Thymus (tissue), 11 donors: ENCODE results near the gene SPTB. TPM values are rescaled to one million over a fixed set of nuclear protein-coding genes. Genes with fewer than 3 reads are reported as not detected.

Source experiments
- DNase-seq, 9 donors: peaks; one replicate each; pipeline ENCODE4 v3.0.0-alpha.2; 2013; ENCODE audit warnings: low spot score in 9 of 9, low read depth in 6 of 9, missing footprints in 1 of 9
- H3K27ac ChIP-seq, 2 donors: one replicate each; pipeline ENCODE4 v1.5.1; 2013; ENCODE audit warnings: control low read depth in 1 of 2, low read depth in 1 of 2, low read length in 1 of 2, mild to moderate bottlenecking in 1 of 2, moderate library complexity in 1 of 2
- H3K27me3 ChIP-seq, 2 donors: one replicate each; pipeline ENCODE4 v1.5.1; 2013; ENCODE audit warnings: low read length in 1 of 2; ENCODE audit not compliant: control insufficient read depth in 2 of 2, insufficient read depth in 1 of 2
- H3K36me3 ChIP-seq, 2 donors: one replicate each; pipeline ENCODE4 v1.5.1; 2013; ENCODE audit warnings: low read length in 1 of 2, mild to moderate bottlenecking in 1 of 2, moderate library complexity in 1 of 2; ENCODE audit not compliant: control insufficient read depth in 2 of 2, insufficient read depth in 2 of 2
- H3K4me1 ChIP-seq, 2 donors: one replicate each; pipeline ENCODE4 v1.5.1; 2013; ENCODE audit warnings: low read length in 2 of 2; ENCODE audit not compliant: control insufficient read depth in 2 of 2, insufficient read depth in 2 of 2
- H3K4me3 ChIP-seq, 2 donors: one replicate each; pipeline ENCODE4 v1.5.1; 2013; ENCODE audit warnings: low read length in 2 of 2, control low read depth in 1 of 2, mild to moderate bottlenecking in 1 of 2
- H3K9me3 ChIP-seq, 2 donors: one replicate each; pipeline ENCODE4 v1.5.1; 2013; ENCODE audit warnings: low read length in 1 of 2, mild to moderate bottlenecking in 1 of 2; ENCODE audit not compliant: control insufficient read depth in 2 of 2, insufficient read depth in 1 of 2
- WGBS: extraction: QIAGEN DNeasy Blood & Tissue Kit; methylation state at CpG from one replicate; pipeline ENCODE4 v1.1.7; 2013; 5-methylcytosine and 5-hydroxymethylcytosine counted together
- polyA plus RNA-seq: library from polyadenylated mRNA; stranded (reverse); fragments of 200-250 nt; gene quantifications from one replicate; pipeline ENCODE4 v1.2.3, GENCODE V29; 2013
- total RNA-seq: library from RNA; stranded (reverse); fragments of 120-200 nt; gene quantifications from one replicate; pipeline ENCODE4 v1.2.4, GENCODE V29; 2013
- donor health status: healthy.

The SPTB gene
- total and polyA plus RNA-seq, 2 donors: 1.1 to 1.8 TPM

GRCh38 chr14:64873506-64874219, 6.0 kb downstream of the SPTB start:
- no peaks in the 10 kb centered on the region for H3K4me1 ChIP-seq
- no peak overlapping the region for H3K4me3 ChIP-seq
- DNase-seq: no peak
- no peaks in the 10 kb centered on the region for H3K9me3 ChIP-seq
- 84% methylated on average over 3 of the region's 3 CpGs for WGBS
- peaks cover 4 to 44% of the 10 kb centered on the region in 2 donors for H3K27me3 ChIP-seq
- H3K27ac ChIP-seq: no peak overlapping the region
- H3K36me3 ChIP-seq: no peaks in the 10 kb centered on the region

DNA sequence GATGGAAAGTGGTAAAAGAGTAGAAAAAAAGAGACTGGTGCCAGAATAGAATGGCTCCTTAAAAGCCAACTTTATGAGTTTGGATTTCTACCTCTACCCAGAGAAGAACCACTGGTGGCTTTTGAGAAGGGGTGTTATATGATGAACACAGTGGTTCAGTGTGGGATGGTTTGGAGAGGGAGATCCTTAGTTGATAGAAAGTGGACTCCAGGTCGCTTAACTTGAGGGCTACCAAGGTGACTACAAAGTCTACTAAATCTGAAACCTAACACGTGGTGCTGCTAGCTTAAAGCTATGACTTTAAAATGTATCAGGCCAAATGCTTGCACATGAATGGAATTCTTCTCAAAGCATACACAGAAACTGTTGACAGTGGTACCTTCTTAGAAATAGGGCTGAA, 8.4 kb downstream of the SPTB start:
- H3K9me3 ChIP-seq: no peaks in the 10 kb centered on the region
- no peak overlapping the region for H3K4me3 ChIP-seq
- H3K36me3 ChIP-seq: no peaks in the 10 kb centered on the region
- H3K27me3 ChIP-seq: peaks cover 0 to 22% of the 10 kb centered on the region in 2 donors
- no peak overlapping the region for H3K27ac ChIP-seq
- no peaks in the 10 kb centered on the region for H3K4me1 ChIP-seq
- DNase-seq: no peak
- 93% methylated on average over 2 of the region's 2 CpGs for whole genome bisulfite sequencing

GRCh38 chr14:64870160-64870559, 9.5 kb downstream of the SPTB start:
- no peaks in the 10 kb centered on the region for H3K36me3 ChIP-seq
- peaks cover 0 to 17% of the 10 kb centered on the region in 2 donors for H3K27me3 ChIP-seq
- H3K4me1 ChIP-seq: no peaks in the 10 kb centered on the region
- 17% methylated on average over 2 of the region's 2 CpGs for WGBS
- H3K27ac ChIP-seq: no peak overlapping the region
- H3K4me3 ChIP-seq: no peak overlapping the region
- no peaks in the 10 kb centered on the region for H3K9me3 ChIP-seq
- no peak for DNase-seq

GRCh38 chr14:64868841-64869240, 10.9 kb downstream of the SPTB start:
- no peak for DNase-seq
- WGBS: 96% methylated on average over 1 of the region's 1 CpG
- Histone ChIP-seq H3K27ac (no peak overlapping the region), H3K4me3 (no peak overlapping the region), H3K9me3 (no peaks in the 10 kb centered on the region), H3K27me3 (peaks cover 0 to 13% of the 10 kb centered on the region in 2 donors), H3K4me1 (no peaks in the 10 kb centered on the region), H3K36me3 (no peaks in the 10 kb centered on the region)

GRCh38 chr14:64868379-64868778, 11.3 kb downstream of the SPTB start:
- H3K27ac ChIP-seq: no peak overlapping the region
- H3K27me3 ChIP-seq: peaks cover 0 to 13% of the 10 kb centered on the region in 2 donors
- 95% methylated on average over 2 of the region's 2 CpGs for WGBS
- H3K9me3 ChIP-seq: no peaks in the 10 kb centered on the region
- no peaks in the 10 kb centered on the region for H3K36me3 ChIP-seq
- H3K4me3 ChIP-seq: no peak overlapping the region
- no peak for DNase-seq
- no peaks in the 10 kb centered on the region for H3K4me1 ChIP-seq

DNA sequence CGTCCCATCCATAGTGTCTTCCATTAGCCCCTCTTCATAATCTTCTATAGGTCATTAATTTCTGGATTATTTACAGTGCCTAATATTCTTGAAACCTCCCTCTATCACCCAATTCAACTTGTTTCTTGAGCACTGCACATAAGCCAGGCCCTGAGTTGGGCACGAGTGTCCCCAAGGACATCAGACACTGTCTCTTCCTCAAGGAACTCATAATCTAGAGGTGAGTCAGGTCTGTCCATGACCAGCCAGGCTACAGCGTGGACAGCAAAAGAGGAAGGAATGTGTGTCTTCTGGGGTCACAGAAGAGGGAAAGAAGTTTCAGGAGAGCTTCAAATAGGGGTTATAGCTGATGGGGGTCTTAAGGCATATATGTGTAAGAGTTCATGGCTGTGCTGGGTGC, 12.5 kb downstream of the SPTB start:
- Histone ChIP-seq H3K36me3 (no peaks in the 10 kb centered on the region), H3K4me3 (no peak overlapping the region), H3K4me1 (no peaks in the 10 kb centered on the region), H3K27me3 (peaks cover 0 to 9% of the 10 kb centered on the region in 2 donors), H3K9me3 (no peaks in the 10 kb centered on the region), H3K27ac (no peak overlapping the region)
- no peak for DNase-seq
- 93% methylated on average over 3 of the region's 3 CpGs for WGBS

DNA sequence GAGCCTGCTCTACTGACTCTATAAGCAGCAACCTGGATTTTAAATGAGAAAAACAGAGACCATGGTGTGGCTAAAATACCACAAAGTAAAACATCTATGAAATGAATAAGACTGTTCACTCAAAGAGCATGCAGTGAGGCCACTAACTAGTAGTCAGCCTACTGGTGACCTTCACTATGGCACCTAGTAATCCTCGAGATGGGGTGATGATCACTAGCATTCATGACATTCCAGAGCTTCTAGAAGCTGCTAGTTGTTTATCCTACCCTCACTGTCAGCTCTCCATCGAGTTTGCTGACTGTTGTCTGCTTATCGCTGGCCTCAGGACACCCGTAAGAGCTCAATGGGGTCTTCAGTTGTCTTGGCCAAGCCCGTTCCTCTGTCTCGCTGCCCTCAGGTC, 13.7 kb downstream of the SPTB start:
- 86% methylated on average over 6 of the region's 6 CpGs for WGBS
- H3K27ac ChIP-seq: no peak overlapping the region
- H3K4me1 ChIP-seq: no peaks in the 10 kb centered on the region
- no peaks in the 10 kb centered on the region for H3K36me3 ChIP-seq
- H3K27me3 ChIP-seq: peaks cover 0 to 10% of the 10 kb centered on the region in 2 donors
- DNase-seq: no peak
- H3K9me3 ChIP-seq: no peaks in the 10 kb centered on the region
- H3K4me3 ChIP-seq: no peak overlapping the region

GRCh38 chr14:64865109-64865508, 14.6 kb downstream of the SPTB start:
- WGBS: 93% methylated on average over 6 of the region's 6 CpGs
- no peaks in the 10 kb centered on the region for H3K36me3 ChIP-seq
- H3K4me3 ChIP-seq: no peak overlapping the region
- no peaks in the 10 kb centered on the region for H3K4me1 ChIP-seq
- H3K27me3 ChIP-seq: peaks cover 0 to 5% of the 10 kb centered on the region in 2 donors
- H3K27ac ChIP-seq: no peak overlapping the region
- no peak for DNase-seq
- H3K9me3 ChIP-seq: no peaks in the 10 kb centered on the region

DNA sequence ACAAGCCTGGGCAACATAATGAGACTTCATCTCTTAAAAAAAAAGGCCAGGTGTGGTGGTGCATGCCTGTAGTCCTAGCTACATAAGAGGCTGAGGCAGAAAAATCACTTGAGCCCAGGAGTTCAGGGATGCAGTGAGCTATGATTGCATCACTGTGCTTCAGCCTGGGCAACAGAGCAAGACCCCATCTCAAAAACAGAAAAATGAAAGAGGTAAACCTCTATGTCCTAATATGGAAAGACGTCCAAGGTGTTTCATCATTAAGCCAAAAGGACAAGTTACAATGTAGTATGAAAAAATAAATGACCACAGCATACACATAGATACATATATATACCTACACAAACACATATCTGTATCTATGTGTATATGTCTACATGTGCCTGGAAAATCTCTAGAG, 15.4 kb downstream of the SPTB start:
- H3K27me3 ChIP-seq: peaks cover 0 to 5% of the 10 kb centered on the region in 2 donors
- no peak overlapping the region for H3K27ac ChIP-seq
- no peaks in the 10 kb centered on the region for H3K36me3 ChIP-seq
- WGBS: 98% methylated on average over 1 of the region's 1 CpG
- no peaks in the 10 kb centered on the region for H3K9me3 ChIP-seq
- no peak for DNase-seq
- no peak overlapping the region for H3K4me3 ChIP-seq
- H3K4me1 ChIP-seq: no peaks in the 10 kb centered on the region
